Ovary (tissue), 3 donors: ENCODE data around the gene KCNN1.

Source experiments
- EP300 ChIP-seq: sonication (generic); formaldehyde crosslinking; IDR thresholded peaks from one replicate; pipeline ENCODE4 v1.6.1; 2017; ENCODE audit warnings: antibody characterized with exemption
- POLR2A ChIP-seq: fragments of 450-650 bp; IDR thresholded peaks from one replicate; pipeline ENCODE4 v1.6.1; 2017; ENCODE audit warnings: antibody characterized with exemption, mild to moderate bottlenecking, moderate library complexity
- TF ChIP-seq, protein P1 (sequence below), 3 donors: fragments of 450-650 bp in 2 of 3; fragments of 200-600 bp in 1 of 3; IDR thresholded peaks; one replicate each; pipeline versions ENCODE4 v1.5.1 to v1.8.0; 2016 to 2022; ENCODE audit warnings: antibody characterized with exemption in 3 of 3, mild to moderate bottlenecking in 1 of 3
- donor health status: DM: no; HTN: no; CAD: no.

DNA sequence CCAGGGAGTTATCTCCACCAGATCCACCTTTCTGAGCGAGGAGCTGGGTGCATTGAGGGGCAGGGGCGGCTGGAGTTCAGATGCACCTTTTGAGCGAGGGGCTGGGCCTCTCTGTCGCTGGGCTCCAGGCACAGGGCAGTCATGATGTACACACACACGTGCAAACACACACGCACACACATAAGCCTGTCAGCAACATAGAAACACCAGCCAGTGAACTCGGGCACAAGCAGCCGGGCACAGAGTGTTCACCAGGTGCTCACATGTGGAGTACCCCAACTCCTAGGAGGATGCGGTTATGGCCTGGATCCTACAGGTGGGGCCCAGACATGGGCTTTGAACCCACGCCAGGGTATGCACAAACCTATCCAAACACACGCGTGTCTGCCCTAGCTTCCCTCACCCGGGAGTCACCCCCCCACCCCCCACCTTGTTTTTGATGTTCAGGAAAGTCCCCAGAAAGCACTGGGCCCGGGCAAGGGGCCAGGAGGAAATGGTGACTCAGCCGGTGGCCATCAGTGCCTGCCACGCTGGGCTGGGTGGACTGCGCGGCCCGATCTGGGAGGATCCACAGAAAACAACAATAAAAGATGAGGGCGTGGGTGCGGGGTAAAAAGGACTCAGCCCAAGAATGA, 54.3 kb downstream of the KCNN1 start:
- TF ChIP-seq, protein P1, sequence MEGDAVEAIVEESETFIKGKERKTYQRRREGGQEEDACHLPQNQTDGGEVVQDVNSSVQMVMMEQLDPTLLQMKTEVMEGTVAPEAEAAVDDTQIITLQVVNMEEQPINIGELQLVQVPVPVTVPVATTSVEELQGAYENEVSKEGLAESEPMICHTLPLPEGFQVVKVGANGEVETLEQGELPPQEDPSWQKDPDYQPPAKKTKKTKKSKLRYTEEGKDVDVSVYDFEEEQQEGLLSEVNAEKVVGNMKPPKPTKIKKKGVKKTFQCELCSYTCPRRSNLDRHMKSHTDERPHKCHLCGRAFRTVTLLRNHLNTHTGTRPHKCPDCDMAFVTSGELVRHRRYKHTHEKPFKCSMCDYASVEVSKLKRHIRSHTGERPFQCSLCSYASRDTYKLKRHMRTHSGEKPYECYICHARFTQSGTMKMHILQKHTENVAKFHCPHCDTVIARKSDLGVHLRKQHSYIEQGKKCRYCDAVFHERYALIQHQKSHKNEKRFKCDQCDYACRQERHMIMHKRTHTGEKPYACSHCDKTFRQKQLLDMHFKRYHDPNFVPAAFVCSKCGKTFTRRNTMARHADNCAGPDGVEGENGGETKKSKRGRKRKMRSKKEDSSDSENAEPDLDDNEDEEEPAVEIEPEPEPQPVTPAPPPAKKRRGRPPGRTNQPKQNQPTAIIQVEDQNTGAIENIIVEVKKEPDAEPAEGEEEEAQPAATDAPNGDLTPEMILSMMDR (IDR thresholded peaks at IDR 0.05) = no peak
- TF ChIP-seq POLR2A (no peak), EP300 (no peak)
